ENCODE results near the gene DRAM1.
A peak's percentile ranks its signal among the peaks of the same experiment; 100 is the strongest.

DRAM1 gene

DNA sequence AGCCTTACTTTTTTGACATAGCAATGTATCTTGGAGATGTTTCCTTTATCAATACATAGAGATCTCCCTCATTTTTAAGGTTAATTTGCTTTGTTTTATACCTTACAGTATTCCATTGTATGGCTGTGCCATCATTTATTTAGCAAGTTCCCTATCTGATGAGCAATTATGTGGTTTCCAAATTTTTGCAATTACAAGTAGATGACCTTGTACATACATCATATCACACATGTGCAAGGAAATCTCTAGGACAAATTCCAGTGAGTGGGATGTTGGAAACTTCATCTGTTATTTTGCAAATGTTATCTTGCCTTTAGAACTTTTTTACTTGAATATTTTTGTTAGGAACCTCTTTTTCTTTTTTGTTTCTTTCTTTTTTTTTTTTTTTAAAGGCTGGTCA, 49.7 kb downstream of the DRAM1 start:
- TF ChIP-seq, protein P1, sequence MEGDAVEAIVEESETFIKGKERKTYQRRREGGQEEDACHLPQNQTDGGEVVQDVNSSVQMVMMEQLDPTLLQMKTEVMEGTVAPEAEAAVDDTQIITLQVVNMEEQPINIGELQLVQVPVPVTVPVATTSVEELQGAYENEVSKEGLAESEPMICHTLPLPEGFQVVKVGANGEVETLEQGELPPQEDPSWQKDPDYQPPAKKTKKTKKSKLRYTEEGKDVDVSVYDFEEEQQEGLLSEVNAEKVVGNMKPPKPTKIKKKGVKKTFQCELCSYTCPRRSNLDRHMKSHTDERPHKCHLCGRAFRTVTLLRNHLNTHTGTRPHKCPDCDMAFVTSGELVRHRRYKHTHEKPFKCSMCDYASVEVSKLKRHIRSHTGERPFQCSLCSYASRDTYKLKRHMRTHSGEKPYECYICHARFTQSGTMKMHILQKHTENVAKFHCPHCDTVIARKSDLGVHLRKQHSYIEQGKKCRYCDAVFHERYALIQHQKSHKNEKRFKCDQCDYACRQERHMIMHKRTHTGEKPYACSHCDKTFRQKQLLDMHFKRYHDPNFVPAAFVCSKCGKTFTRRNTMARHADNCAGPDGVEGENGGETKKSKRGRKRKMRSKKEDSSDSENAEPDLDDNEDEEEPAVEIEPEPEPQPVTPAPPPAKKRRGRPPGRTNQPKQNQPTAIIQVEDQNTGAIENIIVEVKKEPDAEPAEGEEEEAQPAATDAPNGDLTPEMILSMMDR (IDR thresholded peaks at IDR 0.05; ENCODE audit: extremely low read depth, missing control alignments), result no peak
- no peak for DNase-seq (ENCODE audit: low spot score)

DNA sequence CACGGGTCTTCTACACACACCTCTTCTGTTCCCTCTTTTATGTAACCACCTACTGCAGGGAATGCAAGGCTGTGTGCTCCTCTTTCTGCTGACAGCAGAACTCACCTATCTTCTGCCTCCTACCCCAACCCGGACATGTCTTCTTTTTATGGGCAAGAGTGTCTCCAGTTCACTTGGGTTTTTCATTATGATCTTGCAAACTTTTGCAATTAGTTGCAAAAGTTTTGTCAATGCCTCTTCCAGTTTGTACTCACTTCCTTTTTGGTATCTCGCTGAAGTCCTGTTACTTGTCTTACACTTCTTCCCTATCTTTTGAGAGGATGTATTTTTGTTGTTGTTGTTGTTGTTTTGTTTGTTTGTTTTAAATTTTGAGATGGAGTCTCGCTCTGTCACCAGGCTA, 50.6 kb downstream of the DRAM1 start:
- no peak for DNase-seq (ENCODE audit: low spot score)
- TF ChIP-seq, protein P1 (IDR thresholded peaks at IDR 0.05; ENCODE audit: extremely low read depth, missing control alignments), result no peak

DNA sequence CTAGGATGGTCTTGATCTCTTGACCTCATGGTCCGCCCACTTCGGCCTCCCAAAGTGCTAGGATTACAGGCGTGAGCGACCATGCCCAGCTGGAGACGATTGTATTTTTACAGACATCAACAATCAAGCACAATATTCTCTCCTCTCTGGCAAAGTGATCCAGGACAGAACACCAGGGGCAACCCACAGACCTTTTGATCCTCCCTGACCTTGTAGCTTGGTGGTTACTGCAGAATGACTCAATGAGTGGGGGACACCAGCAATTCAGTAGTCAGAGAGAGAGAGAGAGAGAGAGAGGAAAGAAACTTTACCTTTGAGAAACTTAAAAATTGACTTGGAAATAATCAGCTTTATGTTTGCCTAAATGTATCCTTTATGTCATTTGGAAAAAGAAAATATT, 51.2 kb downstream of the DRAM1 start:
- DNase-seq (ENCODE audit: low spot score), result no peak
- TF ChIP-seq, protein P1 (IDR thresholded peaks at IDR 0.05; ENCODE audit: extremely low read depth, missing control alignments), result no peak

DNA sequence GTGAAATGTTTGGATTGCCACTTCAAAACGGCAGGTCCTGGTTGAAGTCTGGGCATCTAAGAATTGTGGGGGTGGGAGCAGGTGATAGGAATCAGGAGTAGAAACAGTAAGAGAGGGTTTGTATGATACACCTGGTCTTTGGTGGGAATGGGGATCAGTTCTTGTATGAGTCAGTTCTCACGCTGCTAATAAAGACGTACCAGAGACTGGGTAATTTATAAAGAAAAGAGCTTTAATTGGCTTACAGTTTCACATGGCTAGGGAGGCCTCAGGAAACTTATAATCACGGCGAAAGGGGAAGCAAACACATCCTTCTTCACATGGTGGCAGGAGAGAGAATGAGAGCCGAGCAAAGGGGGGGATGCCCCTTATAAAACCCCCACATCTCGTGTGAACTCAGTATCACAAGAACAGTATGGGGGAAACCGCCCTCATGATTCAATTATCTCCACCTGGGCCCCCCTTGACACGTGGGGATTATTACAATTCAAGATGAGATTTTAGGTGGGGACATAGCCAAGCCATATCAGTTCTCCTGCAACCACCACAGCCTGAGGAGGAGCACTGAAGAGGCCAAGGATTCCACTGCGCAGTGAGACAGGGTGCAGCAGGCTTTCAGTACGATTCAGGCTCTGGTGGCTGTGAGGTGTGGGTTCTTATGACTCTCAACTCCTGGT, 52.1 kb downstream of the DRAM1 start:
- TF ChIP-seq, protein P1 (IDR thresholded peaks at IDR 0.05; ENCODE audit: extremely low read depth, missing control alignments), result no peak
- DNase-seq (ENCODE audit: low spot score), result no peak

DNA sequence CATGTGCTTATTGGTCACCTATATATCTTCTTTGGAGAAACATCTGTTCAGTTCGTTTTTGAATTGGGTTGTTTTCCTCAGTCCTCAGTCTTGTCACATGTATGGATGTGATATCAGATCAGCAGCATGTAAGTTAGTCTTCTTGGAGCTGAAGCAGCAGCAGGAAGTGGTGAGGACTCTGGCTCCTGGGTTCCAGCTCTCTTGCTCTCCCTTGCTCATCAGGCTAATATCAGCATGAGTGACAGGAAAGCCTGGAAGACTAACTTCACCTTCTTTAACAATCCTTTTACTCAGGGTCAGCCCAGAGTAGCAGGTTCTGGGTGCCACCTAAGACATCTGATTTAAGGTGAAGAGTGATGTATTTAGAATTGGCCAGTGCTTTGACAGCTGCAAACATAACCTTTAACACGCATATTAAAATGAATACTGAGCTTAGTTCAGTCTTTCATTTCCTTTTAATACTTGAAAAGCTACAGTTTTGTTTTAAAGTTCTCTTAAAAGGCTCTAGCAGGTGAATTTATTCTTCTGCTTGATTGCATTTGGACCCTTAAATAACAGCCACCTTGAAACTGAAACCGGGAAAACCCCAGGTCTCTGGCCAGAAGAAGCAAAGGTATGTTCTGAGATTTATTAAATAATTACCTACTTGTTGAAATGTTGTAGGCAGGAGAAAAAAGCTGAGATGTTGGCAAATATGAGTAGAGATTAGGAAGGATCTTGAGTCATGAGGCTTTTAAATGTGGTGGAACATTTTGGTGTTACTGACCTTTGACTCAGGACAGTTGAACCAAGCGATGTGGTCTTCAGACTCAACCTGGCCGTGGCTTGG, 54.3 kb downstream of the DRAM1 start:
- peak; percentile 34 for DNase-seq (ENCODE audit: low spot score)
- TF ChIP-seq, protein P1 (IDR thresholded peaks at IDR 0.05; ENCODE audit: extremely low read depth, missing control alignments), result no peak

- no peak for DNase-seq (ENCODE audit: low spot score)
- TF ChIP-seq, protein P1 (IDR thresholded peaks at IDR 0.05; ENCODE audit: extremely low read depth, missing control alignments), result no peak
Measured at GRCh38 chr12:101933866-101934514, 56.6 kb downstream of the DRAM1 start.

Measured in GM20000 (cell line).